SK-N-SH treated with all-trans-retinoic acid at 6 μM for 48 hours (cell line): Measurements from ENCODE around the gene VOPP1.

ENCODE experiments used
- ARNTL ChIP-seq: fragments of 450-650 bp; formaldehyde crosslinking; IDR thresholded peaks from 2 replicates; pipeline ENCODE4 v1.5.0; 2020; ENCODE audit warnings: low read depth, mild to moderate bottlenecking, moderate library complexity, borderline replicate concordance
- CSDC2 ChIP-seq: fragments of 250-450 bp; sonication (Bioruptor Pico); IDR thresholded peaks from 2 replicates; pipeline ENCODE4 v1.5.0; 2020; ENCODE audit warnings: mild to moderate bottlenecking, moderate library complexity
- RARB ChIP-seq: fragments of 250-450 bp; sonication (Bioruptor Pico); IDR thresholded peaks from 2 replicates; pipeline ENCODE4 v1.8.0; 2021; ENCODE audit warnings: mild to moderate bottlenecking, moderate library complexity
- ZFP3 ChIP-seq: fragments of 250-450 bp; sonication (Bioruptor Pico); IDR thresholded peaks from 2 replicates; pipeline ENCODE4 v1.5.0; 2020; ENCODE audit warnings: mild to moderate bottlenecking, moderate library complexity
- ZNF565 ChIP-seq: fragments of 450-650 bp; formaldehyde crosslinking; conservative IDR thresholded peaks from 2 replicates; pipeline ENCODE4 v1.5.0; 2020; ENCODE audit warnings: low read depth, mild to moderate bottlenecking, moderate library complexity
- ZNF8 ChIP-seq: fragments of 450-650 bp; formaldehyde crosslinking; IDR thresholded peaks from 2 replicates; pipeline ENCODE4 v1.5.0; 2020; ENCODE audit warnings: mild to moderate bottlenecking, moderate library complexity
- TF ChIP-seq, protein P1 (sequence below): fragments of 250-450 bp; sonication (Bioruptor Pico); IDR thresholded peaks from 2 replicates; pipeline ENCODE4 v1.8.0; 2021; ENCODE audit warnings: low read depth, mild to moderate bottlenecking, moderate library complexity, borderline replicate concordance
- TF ChIP-seq, protein P2 (sequence below): fragments of 250-450 bp; sonication (Bioruptor Pico); IDR thresholded peaks from 2 replicates; pipeline ENCODE4 v1.5.0; 2020; ENCODE audit warnings: mild to moderate bottlenecking, moderate library complexity
- TF ChIP-seq, protein P3 (sequence below): fragments of 250-450 bp; sonication (Bioruptor Pico); IDR thresholded peaks from 2 replicates; pipeline ENCODE4 v1.5.1; 2021; ENCODE audit warnings: mild to moderate bottlenecking, moderate library complexity

DNA sequence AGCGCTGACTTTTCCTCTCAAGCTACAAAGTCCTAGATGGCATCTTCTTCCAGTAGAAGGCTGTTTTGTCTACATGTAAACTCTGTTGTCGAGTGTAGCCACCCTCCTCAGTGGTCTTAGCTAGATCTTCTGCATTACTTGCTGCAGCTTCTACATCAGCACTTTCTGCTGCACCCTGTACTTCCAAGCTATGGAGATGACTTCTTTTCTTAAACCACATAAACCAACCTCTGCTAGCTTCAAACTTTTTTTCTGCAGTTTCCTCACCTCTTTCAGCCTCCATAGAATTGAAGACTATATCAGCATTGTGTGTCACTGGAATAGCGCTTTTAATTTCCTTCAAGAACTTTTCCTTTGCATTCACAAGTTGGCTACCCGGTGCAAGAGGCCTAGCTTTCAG is 119.3 kb downstream of the VOPP1 start:
- TF ChIP-seq, protein P1, sequence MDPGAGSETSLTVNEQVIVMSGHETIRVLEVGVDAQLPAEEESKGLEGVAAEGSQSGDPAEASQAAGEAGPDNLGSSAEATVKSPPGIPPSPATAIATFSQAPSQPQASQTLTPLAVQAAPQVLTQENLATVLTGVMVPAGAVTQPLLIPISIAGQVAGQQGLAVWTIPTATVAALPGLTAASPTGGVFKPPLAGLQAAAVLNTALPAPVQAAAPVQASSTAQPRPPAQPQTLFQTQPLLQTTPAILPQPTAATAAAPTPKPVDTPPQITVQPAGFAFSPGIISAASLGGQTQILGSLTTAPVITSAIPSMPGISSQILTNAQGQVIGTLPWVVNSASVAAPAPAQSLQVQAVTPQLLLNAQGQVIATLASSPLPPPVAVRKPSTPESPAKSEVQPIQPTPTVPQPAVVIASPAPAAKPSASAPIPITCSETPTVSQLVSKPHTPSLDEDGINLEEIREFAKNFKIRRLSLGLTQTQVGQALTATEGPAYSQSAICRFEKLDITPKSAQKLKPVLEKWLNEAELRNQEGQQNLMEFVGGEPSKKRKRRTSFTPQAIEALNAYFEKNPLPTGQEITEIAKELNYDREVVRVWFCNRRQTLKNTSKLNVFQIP (CRISPR knock-in tag): no peak
- TF ChIP-seq ZFP3 (CRISPR knock-in tag): no peak
- TF ChIP-seq, protein P2, sequence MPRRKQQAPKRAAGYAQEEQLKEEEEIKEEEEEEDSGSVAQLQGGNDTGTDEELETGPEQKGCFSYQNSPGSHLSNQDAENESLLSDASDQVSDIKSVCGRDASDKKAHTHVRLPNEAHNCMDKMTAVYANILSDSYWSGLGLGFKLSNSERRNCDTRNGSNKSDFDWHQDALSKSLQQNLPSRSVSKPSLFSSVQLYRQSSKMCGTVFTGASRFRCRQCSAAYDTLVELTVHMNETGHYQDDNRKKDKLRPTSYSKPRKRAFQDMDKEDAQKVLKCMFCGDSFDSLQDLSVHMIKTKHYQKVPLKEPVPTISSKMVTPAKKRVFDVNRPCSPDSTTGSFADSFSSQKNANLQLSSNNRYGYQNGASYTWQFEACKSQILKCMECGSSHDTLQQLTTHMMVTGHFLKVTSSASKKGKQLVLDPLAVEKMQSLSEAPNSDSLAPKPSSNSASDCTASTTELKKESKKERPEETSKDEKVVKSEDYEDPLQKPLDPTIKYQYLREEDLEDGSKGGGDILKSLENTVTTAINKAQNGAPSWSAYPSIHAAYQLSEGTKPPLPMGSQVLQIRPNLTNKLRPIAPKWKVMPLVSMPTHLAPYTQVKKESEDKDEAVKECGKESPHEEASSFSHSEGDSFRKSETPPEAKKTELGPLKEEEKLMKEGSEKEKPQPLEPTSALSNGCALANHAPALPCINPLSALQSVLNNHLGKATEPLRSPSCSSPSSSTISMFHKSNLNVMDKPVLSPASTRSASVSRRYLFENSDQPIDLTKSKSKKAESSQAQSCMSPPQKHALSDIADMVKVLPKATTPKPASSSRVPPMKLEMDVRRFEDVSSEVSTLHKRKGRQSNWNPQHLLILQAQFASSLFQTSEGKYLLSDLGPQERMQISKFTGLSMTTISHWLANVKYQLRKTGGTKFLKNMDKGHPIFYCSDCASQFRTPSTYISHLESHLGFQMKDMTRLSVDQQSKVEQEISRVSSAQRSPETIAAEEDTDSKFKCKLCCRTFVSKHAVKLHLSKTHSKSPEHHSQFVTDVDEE: no peak
- TF ChIP-seq, protein P3, sequence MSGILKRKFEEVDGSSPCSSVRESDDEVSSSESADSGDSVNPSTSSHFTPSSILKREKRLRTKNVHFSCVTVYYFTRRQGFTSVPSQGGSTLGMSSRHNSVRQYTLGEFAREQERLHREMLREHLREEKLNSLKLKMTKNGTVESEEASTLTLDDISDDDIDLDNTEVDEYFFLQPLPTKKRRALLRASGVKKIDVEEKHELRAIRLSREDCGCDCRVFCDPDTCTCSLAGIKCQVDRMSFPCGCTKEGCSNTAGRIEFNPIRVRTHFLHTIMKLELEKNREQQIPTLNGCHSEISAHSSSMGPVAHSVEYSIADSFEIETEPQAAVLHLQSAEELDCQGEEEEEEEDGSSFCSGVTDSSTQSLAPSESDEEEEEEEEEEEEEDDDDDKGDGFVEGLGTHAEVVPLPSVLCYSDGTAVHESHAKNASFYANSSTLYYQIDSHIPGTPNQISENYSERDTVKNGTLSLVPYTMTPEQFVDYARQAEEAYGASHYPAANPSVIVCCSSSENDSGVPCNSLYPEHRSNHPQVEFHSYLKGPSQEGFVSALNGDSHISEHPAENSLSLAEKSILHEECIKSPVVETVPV (CRISPR knock-in tag): no peak
- no peak for TF ChIP-seq CSDC2 (CRISPR knock-in tag)
- no peak for TF ChIP-seq ZNF8 (CRISPR knock-in tag)
- TF ChIP-seq ARNTL (CRISPR knock-in tag): no peak
- no peak for TF ChIP-seq RARB (CRISPR knock-in tag)
- TF ChIP-seq ZNF565: no peak
